CD8-positive, alpha-beta memory T cell (primary cell): ENCODE results near the gene TMC2. TPM values are rescaled to one million over a fixed set of nuclear protein-coding genes. Genes with fewer than 3 reads are reported as not detected.

Source experiments
- CTCF ChIA-PET: fragments of 350-600 bp; sonication (Branson Sonifier 250); formaldehyde crosslinking; loops from one replicate; lab custom pipeline; 2021; ENCODE audit warnings: antibody characterized with exemption; lab: Charles Lee
- POLR2A ChIA-PET: fragments of 350-600 bp; sonication (Branson Sonifier 250); formaldehyde crosslinking; loops from one replicate; lab custom pipeline; 2021; ENCODE audit warnings: antibody characterized with exemption; lab: Charles Lee
- DNase-seq, 5 donors: peaks; one replicate each; pipeline versions ENCODE4 v3.0.0 to v3.0.0-alpha.2; 2020 to 2022; ENCODE audit warnings: mixed read lengths in 1 of 5
- H3K27ac ChIP-seq: one replicate; pipeline ENCODE4 v1.7.0; 2013; ENCODE audit warnings: low read depth, mild to moderate bottlenecking, low read length, moderate library complexity
- H3K27me3 ChIP-seq: 2 replicates; pipeline ENCODE4 v1.7.0; 2013; ENCODE audit warnings: low read length, mild to moderate bottlenecking; ENCODE audit not compliant: insufficient read depth, poor library complexity, severe bottlenecking
- H3K36me3 ChIP-seq: 2 replicates; pipeline ENCODE4 v1.7.0; 2013; ENCODE audit warnings: mild to moderate bottlenecking, low read length, moderate library complexity; ENCODE audit not compliant: insufficient read depth
- H3K4me1 ChIP-seq: 2 replicates; pipeline ENCODE4 v1.7.0; 2013; ENCODE audit warnings: mild to moderate bottlenecking, low read length, moderate library complexity; ENCODE audit not compliant: insufficient read depth
- H3K4me3 ChIP-seq: 2 replicates; pipeline ENCODE4 v1.7.0; 2013; ENCODE audit warnings: mild to moderate bottlenecking, low read length
- H3K9me3 ChIP-seq: 2 replicates; pipeline ENCODE4 v1.7.0; 2013; ENCODE audit warnings: mild to moderate bottlenecking, low read length
- H3K27ac Mint-ChIP-seq, 8 donors: one replicate each; pipeline ENCODE4 v1.8.0; 2020 to 2021; ENCODE audit warnings: mixed read lengths in 8 of 8, mild to moderate bottlenecking in 6 of 8, inconsistent platforms in 3 of 8, moderate library complexity in 3 of 8
- H3K27me3 Mint-ChIP-seq, 2 donors: one replicate each; pipeline ENCODE4 v1.8.0; 2020 to 2021; ENCODE audit warnings: mixed read lengths in 2 of 2, mild to moderate bottlenecking in 1 of 2, moderate library complexity in 1 of 2
- H3K36me3 Mint-ChIP-seq, 3 donors: one replicate each; pipeline ENCODE4 v1.8.0; 2020 to 2021; ENCODE audit warnings: mixed read lengths in 3 of 3, inconsistent platforms in 1 of 3, mild to moderate bottlenecking in 1 of 3
- H3K4me1 Mint-ChIP-seq, 3 donors: one replicate each; pipeline ENCODE4 v1.8.0; 2020 to 2021; ENCODE audit warnings: mixed read lengths in 3 of 3, inconsistent platforms in 1 of 3, mild to moderate bottlenecking in 1 of 3
- H3K4me3 Mint-ChIP-seq, 7 donors: one replicate each; pipeline ENCODE4 v1.8.0; 2020 to 2021; ENCODE audit warnings: mixed read lengths in 7 of 7, mild to moderate bottlenecking in 6 of 7, moderate library complexity in 4 of 7, inconsistent platforms in 2 of 7
- H3K9me3 Mint-ChIP-seq, 5 donors: one replicate each; pipeline ENCODE4 v1.8.0; 2020 to 2022; ENCODE audit warnings: mixed read lengths in 5 of 5, mild to moderate bottlenecking in 3 of 5, moderate library complexity in 2 of 5, inconsistent platforms in 1 of 5
- polyA plus RNA-seq: library from polyadenylated mRNA; unstranded; fragments of 300-500 nt; fragmentation: Illumina TruSeq; gene quantifications from one replicate; pipeline ENCODE4 v1.2.3, GENCODE V29; 2021
- total RNA-seq, 2 experiments: library from RNA; stranded (reverse); gene quantifications; one replicate each; pipeline ENCODE4 v1.2.3, GENCODE V29; 2021

The TMC2 gene
- total and polyA plus RNA-seq, 3 experiments from 2014 or later = not detected

DNA sequence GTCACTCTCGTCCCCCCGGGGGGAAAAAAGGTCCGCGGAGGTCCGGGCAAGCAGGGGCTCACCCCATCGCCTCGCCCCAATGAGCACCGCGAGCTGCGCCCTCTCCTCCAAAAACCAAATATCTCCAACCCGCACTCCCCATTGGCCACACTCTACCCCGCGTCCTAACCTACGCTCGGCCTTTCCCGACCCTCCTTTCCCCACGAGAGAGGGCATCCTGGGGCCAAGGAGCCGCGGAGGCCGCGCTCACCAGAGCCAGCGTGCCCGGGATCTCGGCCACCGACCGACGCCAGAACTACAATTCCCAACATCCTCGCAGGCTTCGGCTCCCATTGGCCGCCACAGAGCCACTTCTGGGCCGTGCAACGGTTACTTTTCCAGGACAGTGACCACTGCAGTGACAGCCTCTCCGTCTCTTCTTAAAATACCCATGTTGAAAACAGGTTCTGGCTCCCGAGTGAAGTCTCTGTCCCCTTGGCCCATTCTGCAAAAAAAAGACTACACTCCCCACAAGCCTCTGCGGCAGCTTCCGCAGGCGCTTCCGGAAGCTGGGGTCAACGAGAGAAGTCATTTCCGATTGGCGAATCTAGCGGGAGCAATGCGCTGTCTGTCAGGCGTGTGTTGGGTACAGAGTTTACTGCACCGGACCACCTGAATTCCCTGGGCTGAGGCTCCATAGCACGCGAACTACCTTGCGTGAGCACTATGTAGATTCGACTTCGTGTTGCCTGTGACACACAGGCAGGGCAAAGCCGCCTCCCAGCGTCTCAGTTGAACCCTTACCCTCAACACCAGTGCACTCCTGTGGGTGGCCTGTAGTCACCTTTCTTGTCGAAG lies 27.5 kb upstream of the TMC2 start, which contains the start of gene ZNF343:
TSS of gene ZNF343 (minus strand) at position 285 of the 837 bp plus-strand sequence. CDS start 15,020 bp downstream, outside the sequence.
- peaks cover 6 to 29% of the 10 kb centered on the region in 2 donors for H3K27me3 Mint-ChIP-seq
- peak within 1 kb of the TSS; percentile 77 to 99 (median 96) for H3K27ac Mint-ChIP-seq
- Histone ChIP-seq H3K27me3 (no peaks in the 10 kb centered on the region), H3K9me3 (no peaks in the 10 kb centered on the region), H3K36me3 (no peaks in the 10 kb centered on the region), H3K27ac (peak within 1 kb of the TSS; percentile 74), H3K4me1 (peaks cover 15% of the 10 kb centered on the region), H3K4me3 (peak within 1 kb of the TSS; percentile 78)
- H3K4me3 Mint-ChIP-seq = peak within 1 kb of the TSS; percentile 90 to 100 (median 98)
- POLR2A ChIA-PET = interaction anchor here (0.6 to 1.5 kb wide), 3 partner anchors 13 to 39 kb away, joined by 3 to 4 read pairs (median 4); partner anchors contain the start of gene SNRPB
- H3K9me3 Mint-ChIP-seq = no peaks in the 10 kb centered on the region
- H3K4me1 Mint-ChIP-seq = peaks cover 17 to 25% (median 18%) of the 10 kb centered on the region in 3 donors
- DNase-seq = peak; percentile 61 to 83 (median 78)
- peaks cover 0 to 6% (median 2%) of the 10 kb centered on the region in 3 donors for H3K36me3 Mint-ChIP-seq
- CTCF ChIA-PET = interaction anchor here (8.8 kb wide), 1 partner anchor 14 kb away, joined by 89 read pairs; no protein-coding TSS in a partner anchor

DNA sequence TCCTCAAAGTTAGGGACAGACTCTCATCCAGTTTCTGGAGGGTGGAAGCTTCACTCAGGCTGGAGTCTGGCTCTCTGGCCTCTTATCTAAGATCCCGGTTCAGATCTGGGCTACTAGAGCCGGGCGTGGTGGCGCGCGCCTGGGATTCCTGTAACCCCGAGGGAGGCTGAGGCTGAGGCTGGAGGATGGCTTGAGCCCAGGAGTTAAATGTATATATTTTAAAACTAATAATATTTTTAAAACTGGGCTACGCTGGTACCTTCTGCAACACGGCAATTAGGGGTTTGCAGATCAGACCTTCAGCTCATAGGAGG lies 26.9 kb upstream of the TMC2 start:
- peak overlapping the region; percentile 74 for H3K27ac ChIP-seq
- Mint-ChIP-seq H3K27me3 (peaks cover 7 to 30% of the 10 kb centered on the region in 2 donors), H3K9me3 (no peaks in the 10 kb centered on the region), H3K36me3 (peaks cover 0 to 6% (median 2%) of the 10 kb centered on the region in 3 donors), H3K4me3 (peak overlapping the region; percentile 90 to 100 (median 98)), H3K4me1 (peaks cover 16 to 25% (median 18%) of the 10 kb centered on the region in 3 donors), H3K27ac (peak overlapping the region in 7 of 8 donors; percentile 77 to 97 (median 94))
- no peaks in the 10 kb centered on the region for H3K36me3 ChIP-seq
- no peak for DNase-seq
- no peaks in the 10 kb centered on the region for H3K27me3 ChIP-seq
- CTCF ChIA-PET = interaction anchor here (8.8 kb wide), 1 partner anchor 13 kb away, joined by 89 read pairs; no protein-coding TSS in a partner anchor
- peak overlapping the region; percentile 78 for H3K4me3 ChIP-seq
- peaks cover 15% of the 10 kb centered on the region for H3K4me1 ChIP-seq
- POLR2A ChIA-PET = interaction anchor here (0.6 kb wide), 1 partner anchor 40 kb away, joined by 3 read pairs; no protein-coding TSS in a partner anchor
- no peaks in the 10 kb centered on the region for H3K9me3 ChIP-seq

DNA sequence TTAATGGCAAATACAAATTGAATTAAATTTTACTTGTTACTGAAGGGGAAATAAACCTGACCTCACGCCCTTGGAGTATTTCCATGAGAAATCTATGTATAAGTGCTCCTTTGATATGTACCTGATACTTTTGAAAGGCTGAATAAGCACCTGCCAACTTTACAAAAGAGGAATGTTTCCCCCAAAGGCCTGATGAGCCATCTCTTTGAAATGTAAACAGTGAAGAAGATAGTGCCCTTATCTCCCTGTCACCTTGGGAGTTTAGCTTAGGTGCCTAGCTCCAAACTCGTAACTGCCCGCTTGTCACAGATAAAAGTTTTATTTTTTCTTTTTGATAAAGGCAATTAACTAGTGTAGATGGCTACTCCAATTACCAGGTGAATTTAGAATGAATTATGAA lies 26.6 kb upstream of the TMC2 start:
- peaks cover 7 to 30% of the 10 kb centered on the region in 2 donors for H3K27me3 Mint-ChIP-seq
- H3K27ac Mint-ChIP-seq = no peak overlapping the region
- peak overlapping the region in 3 of 7 donors; percentile 34 to 90 (median 48) for H3K4me3 Mint-ChIP-seq
- DNase-seq = no peak
- Histone ChIP-seq H3K4me3 (no peak overlapping the region), H3K9me3 (no peaks in the 10 kb centered on the region), H3K36me3 (no peaks in the 10 kb centered on the region), H3K27me3 (no peaks in the 10 kb centered on the region), H3K4me1 (peaks cover 15% of the 10 kb centered on the region), H3K27ac (no peak overlapping the region)
- H3K9me3 Mint-ChIP-seq = no peaks in the 10 kb centered on the region
- ChIA-PET CTCF (interaction anchor here (8.8 kb wide), 1 partner anchor 13 kb away, joined by 89 read pairs; no protein-coding TSS in a partner anchor), POLR2A (no interaction called here)
- peaks cover 16 to 25% (median 18%) of the 10 kb centered on the region in 3 donors for H3K4me1 Mint-ChIP-seq
- H3K36me3 Mint-ChIP-seq = peaks cover 0 to 6% (median 2%) of the 10 kb centered on the region in 3 donors

DNA sequence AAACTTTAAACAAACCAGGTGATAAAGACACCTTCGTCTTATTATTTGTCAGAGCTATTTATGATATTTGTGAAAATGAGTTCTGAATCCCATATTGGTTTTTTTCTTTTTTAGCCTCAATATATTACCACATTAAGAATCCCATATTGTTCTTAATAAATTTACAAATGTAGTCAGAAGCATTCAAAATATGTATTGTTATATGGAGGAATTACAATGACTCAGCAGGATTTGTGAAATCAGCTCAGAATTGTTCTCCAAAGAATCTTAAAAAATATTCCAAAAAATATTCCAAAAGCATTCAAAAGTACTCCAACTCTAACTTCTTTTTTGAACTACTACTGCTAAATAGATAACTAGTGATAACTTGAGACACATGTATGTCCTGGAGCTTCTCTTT lies 21.2 kb upstream of the TMC2 start:
- Histone ChIP-seq H3K36me3 (no peaks in the 10 kb centered on the region), H3K27ac (no peak overlapping the region), H3K4me1 (no peaks in the 10 kb centered on the region), H3K27me3 (no peaks in the 10 kb centered on the region), H3K9me3 (no peaks in the 10 kb centered on the region), H3K4me3 (no peak overlapping the region)
- peaks cover 0 to 2% (median 0%) of the 10 kb centered on the region in 3 donors for H3K36me3 Mint-ChIP-seq
- H3K9me3 Mint-ChIP-seq = no peaks in the 10 kb centered on the region
- peaks cover 7 to 30% of the 10 kb centered on the region in 2 donors for H3K27me3 Mint-ChIP-seq
- DNase-seq = no peak
- H3K4me1 Mint-ChIP-seq = no peaks in the 10 kb centered on the region
- POLR2A ChIA-PET = no interaction called here
- no peak overlapping the region for H3K27ac Mint-ChIP-seq
- no peak overlapping the region for H3K4me3 Mint-ChIP-seq
- CTCF ChIA-PET = interaction anchor here (8.8 kb wide), 1 partner anchor 8 kb away, joined by 89 read pairs; no protein-coding TSS in a partner anchor

DNA sequence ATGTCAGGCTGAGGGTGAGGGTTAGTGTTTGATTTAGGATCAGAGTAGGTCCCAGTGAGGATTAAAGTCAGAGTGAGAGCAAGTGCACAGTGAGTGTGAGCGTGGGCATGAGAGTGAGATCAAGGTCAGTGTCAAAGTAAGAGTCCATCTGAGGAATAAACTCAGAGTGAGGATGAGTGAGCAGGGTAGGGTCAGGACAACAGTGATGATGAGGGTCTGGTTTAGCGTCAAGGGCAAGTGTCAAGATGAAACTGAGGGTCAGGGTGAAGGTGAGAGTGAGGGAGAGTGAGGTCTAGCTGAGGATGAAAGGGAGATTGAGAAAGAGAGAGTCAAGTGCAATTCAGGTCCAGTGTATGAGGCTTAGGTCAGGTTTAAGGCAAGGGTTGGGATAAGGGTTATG lies 20.0 kb upstream of the TMC2 start:
- H3K9me3 Mint-ChIP-seq = no peaks in the 10 kb centered on the region
- POLR2A ChIA-PET = no interaction called here
- DNase-seq = no peak
- Histone ChIP-seq H3K9me3 (no peaks in the 10 kb centered on the region), H3K27ac (no peak overlapping the region), H3K4me1 (no peaks in the 10 kb centered on the region), H3K4me3 (no peak overlapping the region), H3K27me3 (no peaks in the 10 kb centered on the region), H3K36me3 (no peaks in the 10 kb centered on the region)
- peaks cover 2 to 22% of the 10 kb centered on the region in 2 donors for H3K27me3 Mint-ChIP-seq
- no peak overlapping the region for H3K27ac Mint-ChIP-seq
- no peak overlapping the region for H3K4me3 Mint-ChIP-seq
- H3K36me3 Mint-ChIP-seq = peaks cover 0 to 2% (median 0%) of the 10 kb centered on the region in 3 donors
- CTCF ChIA-PET = no interaction called here
- peaks cover under 1% of the 10 kb centered on the region in 3 donors for H3K4me1 Mint-ChIP-seq

DNA sequence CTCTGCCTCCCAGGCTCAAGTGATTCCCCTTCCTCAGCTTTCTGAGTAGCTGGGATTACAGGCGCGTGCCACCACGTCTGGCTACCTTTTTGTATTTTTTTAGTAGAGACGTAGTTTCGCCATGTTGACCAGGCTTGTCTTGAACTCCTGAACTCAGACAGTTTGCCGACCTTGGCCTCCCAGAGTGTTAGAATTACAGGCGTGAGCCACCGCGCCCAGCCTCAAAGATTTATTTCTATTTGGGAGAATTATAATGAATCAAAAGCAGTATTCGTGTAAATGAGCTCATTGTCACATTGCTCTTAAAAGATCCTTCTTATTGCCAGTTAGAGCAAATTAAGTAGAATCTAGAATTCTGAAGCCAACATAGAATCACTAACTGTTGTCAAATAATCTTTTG lies 18.3 kb upstream of the TMC2 start:
- H3K9me3 Mint-ChIP-seq = no peaks in the 10 kb centered on the region
- no peaks in the 10 kb centered on the region for H3K4me1 ChIP-seq
- no peak overlapping the region for H3K4me3 Mint-ChIP-seq
- no peak overlapping the region for H3K27ac ChIP-seq
- no peaks in the 10 kb centered on the region for H3K36me3 Mint-ChIP-seq
- ChIA-PET POLR2A (no interaction called here), CTCF (no interaction called here)
- no peak for DNase-seq
- no peaks in the 10 kb centered on the region for H3K27me3 ChIP-seq
- H3K36me3 ChIP-seq = no peaks in the 10 kb centered on the region
- peaks cover 3 to 4% (median 4%) of the 10 kb centered on the region in 3 donors for H3K4me1 Mint-ChIP-seq
- H3K27ac Mint-ChIP-seq = no peak overlapping the region
- peaks cover 2 to 8% of the 10 kb centered on the region in 2 donors for H3K27me3 Mint-ChIP-seq
- no peak overlapping the region for H3K4me3 ChIP-seq
- H3K9me3 ChIP-seq = no peaks in the 10 kb centered on the region

DNA sequence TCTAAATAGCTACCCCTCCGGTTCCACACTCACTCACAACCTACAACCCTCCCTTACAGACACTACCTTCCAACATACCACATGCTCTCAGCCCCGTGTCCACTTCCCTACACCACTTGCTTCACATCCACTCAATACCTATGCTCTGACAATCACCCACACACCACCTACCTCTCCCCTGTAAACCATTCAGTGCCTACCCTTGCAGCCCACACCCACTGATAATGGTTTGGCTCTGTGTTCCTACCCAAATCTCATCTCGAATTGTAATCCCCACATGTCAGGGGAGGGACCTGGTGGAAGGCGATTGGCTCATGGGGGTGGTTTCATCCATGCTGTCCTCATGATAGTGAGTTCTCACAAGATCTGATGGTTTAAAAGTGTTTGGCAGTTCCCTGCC lies 17.8 kb upstream of the TMC2 start:
- Histone ChIP-seq H3K27ac (no peak overlapping the region), H3K27me3 (no peaks in the 10 kb centered on the region), H3K4me3 (no peak overlapping the region), H3K36me3 (no peaks in the 10 kb centered on the region), H3K4me1 (no peaks in the 10 kb centered on the region), H3K9me3 (no peaks in the 10 kb centered on the region)
- Mint-ChIP-seq H3K27ac (no peak overlapping the region), H3K9me3 (no peaks in the 10 kb centered on the region), H3K4me1 (peaks cover 3 to 4% (median 4%) of the 10 kb centered on the region in 3 donors), H3K27me3 (peaks cover 2 to 4% of the 10 kb centered on the region in 2 donors), H3K4me3 (no peak overlapping the region), H3K36me3 (no peaks in the 10 kb centered on the region)
- DNase-seq = no peak
- ChIA-PET POLR2A (no interaction called here), CTCF (no interaction called here)
